NCI-H2029 (cell line): Measurements from ENCODE around the gene MOB3A.

Experiments used
- DNase-seq: peaks from one replicate; lab custom pipeline; 2025; lab: John Stamatoyannopoulos, UW

Gene MOB3A

DNA sequence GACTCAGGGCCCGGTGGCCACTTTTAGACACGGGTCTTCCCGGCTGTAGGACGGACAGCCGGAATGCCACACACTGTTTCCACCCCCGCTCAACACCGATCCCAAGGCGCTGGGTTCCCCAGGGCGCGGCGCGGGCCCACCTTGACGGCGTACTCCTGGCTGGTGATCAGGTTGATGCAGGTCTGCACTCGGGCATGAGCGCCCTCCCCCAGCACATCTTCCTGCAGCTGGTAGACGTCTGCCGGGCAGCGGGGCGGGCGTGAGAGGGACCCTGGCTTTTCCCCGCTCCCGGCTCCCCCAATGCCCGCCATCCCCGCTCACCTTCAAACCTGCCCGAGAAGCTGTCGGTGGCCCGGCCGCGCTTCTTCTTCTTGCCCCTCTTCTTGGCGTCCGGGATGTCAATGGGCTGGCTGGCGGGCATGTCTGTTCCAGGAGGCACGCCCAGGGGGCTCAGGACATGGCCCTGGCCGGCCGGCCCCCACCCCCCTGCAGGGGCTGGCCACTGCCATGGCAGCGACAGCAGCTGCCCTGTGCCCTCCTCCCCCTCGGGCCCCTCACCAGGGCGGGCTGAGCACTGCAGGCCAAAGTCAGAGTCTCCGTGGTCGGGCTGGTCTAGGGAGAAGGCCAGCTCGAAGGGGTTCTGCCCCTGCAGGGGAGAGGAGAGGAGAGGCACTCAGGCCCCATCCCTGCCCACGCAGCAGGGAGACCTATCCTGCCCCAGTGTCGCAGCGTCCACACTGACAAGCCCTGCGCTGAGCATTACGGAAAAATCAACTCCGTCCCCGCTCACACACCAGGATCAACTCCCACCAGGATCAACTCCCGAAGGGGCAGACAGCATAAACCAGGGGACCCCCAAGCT, 49.8 kb downstream of the MOB3A start:
- no peak for DNase-seq

DNA sequence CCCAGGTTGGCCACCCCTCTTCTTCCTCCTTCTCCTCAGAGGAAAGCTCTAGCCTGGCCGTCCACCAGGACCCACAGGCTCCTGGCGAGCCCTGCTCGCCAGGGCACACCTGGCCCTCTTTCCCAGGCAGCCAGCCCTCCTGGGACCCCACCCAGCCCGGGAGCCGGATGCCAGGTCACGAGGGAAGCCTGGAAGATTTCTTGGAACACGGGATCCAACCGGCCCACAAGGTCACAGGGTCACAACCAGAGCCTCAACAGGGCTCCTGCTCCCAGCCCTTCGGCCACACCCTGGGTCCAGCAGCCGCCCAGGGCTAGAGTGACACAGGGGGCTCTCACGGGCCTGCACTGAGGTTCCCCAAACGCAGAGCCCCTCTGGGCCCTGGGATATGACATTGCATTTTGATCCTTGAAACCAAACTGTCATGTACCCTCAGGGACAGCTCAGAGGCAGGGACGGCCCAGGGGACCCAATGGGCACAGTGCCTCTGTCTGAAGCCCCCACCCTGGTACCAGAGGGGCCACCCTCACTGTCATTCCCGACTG, 50.6 kb downstream of the MOB3A start:
- DNase-seq, result no peak

DNA sequence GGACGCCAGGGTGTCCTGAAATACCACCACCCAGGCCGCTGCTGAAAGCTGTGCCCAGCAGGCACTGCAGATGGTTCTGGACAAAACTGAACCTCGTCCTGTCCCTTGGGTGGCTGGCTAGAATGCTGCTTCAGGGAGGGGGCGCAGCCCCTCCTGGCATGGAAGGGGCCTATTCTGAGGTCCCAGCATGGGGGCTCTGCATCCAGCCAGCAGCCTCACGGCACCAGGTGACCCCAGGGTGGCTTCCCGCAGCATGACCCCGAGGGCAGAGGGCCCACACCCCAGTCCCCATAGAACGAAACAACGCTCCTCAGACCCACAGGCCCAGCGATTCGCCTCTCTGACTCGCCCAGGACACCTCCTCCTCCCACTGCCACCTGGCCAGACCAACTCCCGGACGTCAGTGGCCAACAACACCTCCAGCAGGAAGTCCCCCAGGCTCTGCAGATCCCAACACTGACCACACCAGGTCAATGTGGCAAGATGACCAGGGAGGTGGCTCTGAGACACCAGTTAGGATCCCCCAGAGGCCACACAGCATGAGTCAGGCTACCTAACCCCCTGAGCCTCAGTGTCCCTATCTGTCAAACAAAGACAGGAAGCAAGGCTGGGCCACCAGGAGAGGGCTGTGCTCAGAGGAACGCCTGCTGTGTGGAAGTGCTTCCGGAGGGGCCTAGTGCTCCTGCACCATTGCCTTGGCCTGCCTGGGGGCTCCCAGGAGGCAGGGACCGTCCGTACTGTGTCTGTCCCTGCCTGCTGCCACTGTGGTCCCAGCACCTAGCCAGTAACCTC, 51.2 kb downstream of the MOB3A start:
- no peak for DNase-seq

DNA sequence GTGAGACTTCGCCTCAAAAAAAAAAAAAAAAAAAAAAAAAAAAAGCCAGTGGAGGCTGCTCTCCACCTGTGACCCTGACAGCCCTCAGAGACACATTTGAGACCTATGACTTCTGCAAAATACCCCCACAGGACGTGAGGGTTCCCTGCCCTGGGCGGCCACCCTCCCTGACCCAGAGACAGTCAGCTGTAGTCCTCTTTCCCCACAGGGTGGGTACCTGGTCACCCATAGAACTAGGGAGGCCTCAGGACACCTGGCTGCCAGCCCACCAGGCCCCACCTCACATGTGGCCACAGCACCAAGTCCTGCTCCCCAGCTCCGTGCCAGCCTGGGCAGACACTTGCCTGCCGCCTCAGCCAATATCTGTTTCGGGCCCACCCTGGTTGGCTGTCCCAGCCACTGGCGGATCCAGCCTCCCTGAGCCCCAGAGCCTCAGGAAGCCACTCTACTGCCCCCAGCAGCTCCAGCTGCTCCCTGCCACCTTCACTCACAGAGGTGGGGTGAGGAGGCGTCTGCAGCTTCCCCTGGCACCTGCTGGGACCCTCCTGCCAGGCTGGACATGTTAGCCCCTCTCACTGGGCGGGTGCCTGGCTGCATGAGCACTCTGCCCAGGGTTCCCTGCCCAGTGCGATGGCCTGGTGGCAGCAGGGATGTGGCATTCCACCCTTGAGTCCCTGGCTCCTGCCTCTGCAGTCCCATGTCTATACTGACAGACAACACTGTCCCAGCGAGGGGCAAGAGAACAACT, 52.0 kb downstream of the MOB3A start:
- no peak for DNase-seq

DNA sequence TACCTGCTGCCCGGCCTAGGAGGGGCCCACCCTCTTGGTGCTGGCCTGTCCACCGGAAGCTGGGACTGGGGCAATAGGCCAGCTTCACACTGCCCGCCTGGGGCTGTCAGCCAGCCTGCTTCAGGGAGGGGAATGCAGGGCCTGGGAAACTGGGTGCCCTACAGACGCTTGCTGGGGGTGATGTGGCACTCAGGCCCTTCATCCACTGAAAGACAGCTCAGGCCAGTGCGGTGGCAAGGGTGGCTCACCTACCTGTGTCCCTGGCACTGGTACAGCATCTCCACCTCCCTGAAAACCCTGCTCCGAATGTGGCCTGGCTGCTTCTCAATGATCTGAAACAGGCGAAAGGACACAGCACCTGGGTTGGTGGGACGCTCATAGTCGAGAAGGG, 52.9 kb downstream of the MOB3A start:
- no peak for DNase-seq

DNA sequence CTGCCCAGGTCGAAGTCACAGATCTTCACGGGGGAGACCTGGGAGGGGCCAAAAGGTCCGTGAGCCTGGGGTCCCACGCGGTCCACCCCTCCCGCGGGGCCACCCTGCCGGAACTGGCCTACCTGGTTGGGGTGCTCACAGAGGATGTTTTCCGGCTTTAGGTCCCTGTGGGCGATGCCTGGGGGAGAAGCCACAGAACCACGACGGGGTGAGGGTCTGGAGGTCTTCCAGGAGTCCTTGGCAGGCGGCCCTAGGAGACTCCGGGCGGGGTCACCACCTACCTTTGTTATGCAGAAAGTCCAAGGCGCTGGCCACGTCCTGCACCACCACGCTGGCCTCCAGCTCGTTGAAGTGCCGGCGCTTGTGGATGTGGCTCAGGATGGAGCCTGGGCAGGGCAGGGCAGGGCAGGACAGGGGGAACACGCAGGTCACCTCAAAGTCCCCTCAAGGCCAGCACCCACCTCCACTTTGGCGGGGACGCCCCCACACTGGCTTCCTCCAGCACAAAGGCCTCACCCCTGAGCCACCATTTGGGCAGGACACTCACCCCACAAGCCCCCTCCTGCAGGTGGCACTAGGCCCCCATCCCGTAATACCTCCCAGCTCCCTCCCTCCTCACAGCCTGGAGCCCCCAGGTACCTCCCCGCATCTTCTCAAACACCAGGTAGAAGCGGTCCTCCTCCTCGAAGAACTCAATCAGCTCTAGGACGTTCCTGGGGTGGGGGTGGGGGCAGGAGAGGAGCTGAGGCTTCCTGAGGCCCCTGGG, 53.5 kb downstream of the MOB3A start:
- DNase-seq, result no peak

DNA sequence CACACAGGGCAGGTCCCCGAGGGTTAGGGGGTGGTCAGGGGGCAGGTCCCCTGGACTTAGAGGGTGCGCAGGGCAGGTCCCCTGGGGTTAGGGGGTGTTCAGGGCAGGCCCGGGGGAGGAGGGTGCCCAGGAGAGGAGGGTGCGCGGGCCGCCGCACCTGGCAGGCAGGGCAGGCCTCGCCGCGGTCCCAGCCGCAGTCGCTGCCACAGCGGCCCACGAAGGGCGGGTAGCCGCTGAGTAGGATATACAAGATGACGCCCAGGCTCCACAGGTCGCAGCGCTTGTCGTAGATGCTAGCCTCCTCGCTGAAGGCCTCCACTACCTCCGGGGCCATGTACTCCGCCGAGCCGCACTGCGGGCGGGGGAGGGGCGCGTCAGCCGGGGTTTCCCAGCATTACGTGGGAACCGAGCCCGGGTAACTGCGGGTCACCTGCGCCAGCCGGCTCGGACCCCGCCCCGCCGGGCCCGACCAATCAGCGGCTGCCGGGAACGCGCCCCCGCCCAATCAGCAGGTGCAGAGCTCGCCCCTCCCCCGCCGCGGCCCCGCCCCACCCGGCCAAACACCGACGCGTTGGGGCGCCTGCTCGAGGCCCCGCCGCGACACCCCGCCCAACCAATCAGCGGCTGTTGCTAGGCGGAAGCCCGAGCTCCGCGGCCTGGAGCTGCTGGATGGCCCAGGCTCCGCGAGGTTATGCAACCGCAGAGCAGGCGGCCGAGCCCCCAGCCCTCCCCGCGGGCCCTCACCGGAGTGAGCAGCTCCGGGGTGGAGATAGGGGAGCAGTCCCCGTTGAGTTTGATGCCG, 54.2 kb downstream of the MOB3A start:
- peak; percentile 97 for DNase-seq

DNA sequence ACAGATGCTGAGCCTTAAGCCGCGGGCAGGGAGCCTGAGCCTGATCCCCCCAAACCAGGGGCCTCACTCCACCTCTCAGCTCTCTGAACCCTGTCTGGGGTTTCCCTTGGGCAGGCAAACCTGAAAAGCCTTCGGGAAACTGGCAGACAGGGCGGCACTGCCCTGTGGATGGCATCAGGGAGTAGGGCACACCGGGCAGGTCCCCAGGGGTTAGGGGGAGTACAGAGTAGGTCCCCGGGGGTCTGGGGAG, 54.8 kb downstream of the MOB3A start:
- DNase-seq, result no peak

DNA sequence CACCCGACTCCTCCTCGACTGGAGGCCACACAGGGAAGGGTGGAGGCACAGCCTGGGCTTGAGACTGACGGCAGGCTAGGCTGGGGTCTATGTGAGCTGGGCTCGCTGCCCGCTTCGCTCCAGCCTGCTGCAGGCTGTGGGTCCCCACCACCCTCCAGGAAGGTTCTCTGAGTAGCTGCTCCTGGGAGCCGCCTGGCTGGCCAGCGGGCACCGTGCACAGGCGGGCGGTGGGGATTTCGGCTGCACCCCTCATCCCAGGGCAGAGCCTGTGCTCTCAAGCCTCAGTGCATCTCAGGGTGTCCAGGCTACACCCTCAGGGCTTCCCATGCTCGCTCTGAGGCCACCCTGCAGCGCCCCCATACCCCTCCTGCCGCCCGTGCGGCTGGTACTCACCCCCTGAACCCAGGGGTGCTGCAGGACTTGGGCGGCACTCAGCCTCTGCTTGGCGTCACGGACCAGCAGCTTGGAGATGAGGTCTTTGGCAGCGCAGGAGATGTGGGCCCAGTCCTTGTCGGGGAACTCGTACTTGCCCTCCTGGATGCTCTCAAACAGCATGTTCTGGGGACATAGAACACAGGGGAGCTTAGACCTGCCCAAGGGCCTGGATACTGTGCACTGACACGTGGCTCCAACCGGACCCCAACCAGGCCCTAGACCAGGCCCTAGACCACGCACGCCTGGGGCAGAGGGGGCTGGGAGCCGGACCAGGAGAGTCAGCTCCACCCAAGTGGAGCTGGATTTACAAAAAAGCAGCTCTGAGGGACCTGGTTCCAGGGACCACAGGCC, 55.3 kb downstream of the MOB3A start:
- DNase-seq, result no peak

DNA sequence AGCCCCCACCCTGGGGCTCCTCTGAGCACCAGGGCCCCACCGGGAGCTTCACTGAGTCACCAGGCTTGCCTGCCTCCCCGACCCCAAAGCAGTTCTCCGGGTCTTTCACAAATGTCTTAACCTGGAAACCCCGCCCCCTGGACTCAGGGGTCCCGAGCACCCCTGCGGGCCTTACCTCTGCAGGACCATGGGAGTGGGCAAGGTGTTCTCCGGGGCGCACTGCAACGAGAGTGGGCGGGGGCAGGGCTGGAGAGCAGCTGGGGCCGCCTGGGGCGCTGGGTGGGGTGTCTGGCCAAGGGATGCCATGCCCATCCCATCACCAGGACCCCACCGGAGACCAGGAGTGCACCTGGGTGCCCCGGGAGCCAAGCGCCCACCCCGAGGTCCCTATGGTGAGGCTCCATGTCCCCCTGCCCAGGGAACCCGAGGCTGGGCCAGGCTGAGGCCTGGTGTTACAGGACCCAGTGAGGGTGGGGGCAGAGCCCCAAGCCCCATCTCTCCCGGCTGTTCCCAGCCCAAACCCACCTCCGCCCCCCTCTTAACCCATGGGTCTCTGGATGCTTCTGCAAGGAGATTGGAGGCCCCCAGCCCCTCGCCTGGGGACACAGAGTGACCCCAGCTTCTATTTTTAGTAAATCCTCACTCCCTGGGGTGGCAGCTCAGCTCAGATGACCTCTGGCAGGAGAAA, 56.0 kb downstream of the MOB3A start:
- no peak for DNase-seq

DNA sequence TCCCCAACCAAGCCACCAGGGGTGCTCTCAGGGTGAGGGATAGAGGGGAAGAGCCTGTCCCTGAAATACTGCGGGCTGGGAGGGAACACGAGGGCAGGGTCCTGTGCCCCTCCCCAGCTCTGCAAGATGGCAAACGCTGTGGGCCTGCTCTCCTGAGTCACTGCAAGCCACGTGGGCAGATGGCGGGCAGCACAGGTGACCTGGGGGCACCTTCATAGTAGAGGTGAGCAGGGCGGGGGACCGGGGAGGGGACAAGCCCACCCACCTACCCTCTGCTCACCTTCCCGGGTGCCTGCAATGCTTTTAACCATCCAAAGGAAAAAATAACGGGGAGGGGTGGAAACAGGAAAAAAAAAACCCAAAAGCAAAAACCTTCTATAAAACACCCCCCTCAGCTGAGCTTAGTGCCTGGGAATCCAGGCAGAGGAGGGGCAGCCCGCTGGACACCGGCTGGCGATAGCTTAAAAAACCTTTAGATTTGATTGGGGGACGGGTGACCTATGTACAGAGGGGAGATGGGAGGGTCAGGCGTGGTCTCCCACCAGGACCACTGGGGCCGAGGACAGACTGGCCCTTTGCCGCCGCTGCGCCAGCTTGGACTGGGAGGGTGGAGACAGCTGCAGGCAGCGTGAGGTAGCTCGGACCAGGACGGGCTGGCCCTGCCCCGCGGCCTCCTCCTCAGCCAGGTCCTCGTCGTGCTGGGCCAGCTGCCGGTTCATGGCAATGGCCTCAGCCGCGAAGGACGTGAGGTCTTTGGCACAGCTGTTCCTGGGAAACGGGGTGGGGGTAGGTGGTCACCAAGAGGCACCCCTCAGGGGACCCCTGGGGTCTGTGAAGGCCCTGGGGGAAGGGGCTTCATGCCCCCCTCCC, 56.8 kb downstream of the MOB3A start:
- no peak for DNase-seq

DNA sequence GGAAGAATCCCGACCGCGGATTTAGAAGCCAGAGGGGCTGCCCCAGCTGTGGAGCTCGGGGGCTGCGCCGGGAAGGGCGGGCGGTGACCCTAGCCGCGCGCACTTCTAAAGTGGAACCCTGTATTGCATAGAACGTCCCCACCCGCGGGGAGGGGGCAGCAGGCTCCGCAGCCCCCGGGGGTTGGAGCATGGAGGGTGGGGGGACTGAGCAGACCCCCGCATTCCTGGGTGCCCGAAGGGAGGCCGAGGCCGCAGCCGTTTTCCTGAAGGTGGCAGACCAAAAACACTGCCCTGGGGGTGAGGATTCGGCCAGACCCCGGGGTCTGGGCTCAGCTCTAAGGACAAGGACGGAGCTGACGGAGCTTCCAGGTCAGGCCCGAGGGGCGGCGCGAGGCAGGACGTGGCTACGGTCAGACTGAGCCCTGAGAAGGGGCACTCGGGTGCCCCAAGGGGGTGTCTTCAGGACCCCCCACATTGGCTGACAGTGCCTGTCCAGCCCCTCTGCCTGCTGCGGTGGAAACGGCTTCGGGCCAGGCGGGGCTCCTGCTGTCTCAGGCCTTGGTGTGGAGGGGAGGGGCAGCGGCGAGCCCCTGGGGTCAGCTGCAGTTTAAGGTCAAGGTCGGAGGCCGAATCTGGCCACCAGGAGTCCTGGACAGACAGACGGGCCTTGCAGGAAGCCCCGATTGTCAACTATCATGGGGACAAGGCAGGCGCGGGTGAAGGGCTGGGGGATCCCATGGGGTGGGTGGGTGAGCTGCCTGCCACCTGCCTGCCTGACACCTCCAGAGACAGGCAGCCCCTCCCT, 57.6 kb downstream of the MOB3A start:
- DNase-seq, result no peak

DNA sequence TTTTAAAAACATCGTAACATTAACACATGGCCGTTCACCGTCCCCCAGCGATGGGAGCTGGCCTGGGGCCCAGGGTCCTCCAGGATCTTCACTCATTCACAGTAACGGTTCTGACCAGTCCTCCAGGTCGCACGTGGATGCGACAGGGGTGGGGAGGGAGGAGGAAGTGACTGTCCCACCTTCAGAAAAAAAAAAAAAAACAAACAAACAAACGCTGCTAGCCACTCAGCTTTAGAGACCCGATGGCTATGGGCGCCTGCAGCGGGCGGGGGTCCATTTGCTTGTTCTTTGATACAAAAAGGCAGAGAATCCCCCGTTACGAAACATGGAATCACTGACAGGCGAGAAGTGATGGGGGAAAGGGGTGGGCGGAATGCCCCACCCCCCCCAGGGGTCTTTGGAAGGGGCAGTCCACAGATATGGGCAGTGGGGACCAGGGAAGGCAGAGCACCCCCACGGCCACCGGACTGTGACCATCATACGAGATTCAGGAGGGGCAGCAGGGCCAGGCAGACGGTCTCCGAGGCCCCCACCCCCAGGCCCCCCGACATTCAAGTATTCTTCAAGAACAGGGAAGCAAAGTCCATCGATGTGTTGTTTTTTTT, 58.4 kb downstream of the MOB3A start:
- no peak for DNase-seq

DNA sequence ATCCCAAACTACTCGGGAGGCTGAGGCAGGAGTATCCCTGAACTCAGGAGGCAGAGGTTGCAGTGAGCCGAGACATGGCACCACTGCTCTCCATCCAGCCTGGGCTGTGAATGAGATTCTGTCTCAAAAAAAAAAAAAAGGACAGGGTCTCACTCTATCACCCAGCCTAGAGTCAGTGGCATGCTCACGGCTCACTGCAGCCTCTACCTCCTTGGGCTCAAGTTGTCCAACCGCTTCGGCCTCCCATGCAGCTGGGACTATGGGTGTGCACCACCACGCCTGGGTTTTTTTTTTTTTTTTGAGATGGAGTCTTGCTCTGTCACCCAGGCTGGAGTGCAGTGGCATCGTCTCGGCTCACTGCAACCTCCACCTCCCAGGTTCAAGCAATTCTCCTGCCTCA, 59.7 kb downstream of the MOB3A start:
- DNase-seq, result no peak

DNA sequence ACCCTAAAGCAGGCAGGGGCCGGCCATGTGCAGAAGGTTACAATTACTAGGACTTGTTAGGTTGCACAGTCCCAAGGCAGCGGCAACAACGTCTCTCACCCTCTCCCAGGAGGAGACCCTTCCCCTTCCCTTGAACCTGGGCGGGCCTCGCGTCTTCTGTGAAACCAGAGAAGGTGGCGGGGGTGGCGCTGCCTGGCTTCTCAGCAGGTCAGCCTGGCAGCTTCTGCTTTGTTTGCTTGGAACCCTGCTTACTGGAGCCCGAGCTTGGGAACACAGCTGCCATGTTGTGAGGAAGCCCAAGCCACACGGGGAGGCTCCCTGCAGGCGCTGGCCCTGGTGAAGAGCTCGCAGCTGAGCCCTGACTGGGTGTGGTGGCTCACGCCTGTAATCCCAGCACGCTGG, 60.5 kb downstream of the MOB3A start:
- no peak for DNase-seq

DNA sequence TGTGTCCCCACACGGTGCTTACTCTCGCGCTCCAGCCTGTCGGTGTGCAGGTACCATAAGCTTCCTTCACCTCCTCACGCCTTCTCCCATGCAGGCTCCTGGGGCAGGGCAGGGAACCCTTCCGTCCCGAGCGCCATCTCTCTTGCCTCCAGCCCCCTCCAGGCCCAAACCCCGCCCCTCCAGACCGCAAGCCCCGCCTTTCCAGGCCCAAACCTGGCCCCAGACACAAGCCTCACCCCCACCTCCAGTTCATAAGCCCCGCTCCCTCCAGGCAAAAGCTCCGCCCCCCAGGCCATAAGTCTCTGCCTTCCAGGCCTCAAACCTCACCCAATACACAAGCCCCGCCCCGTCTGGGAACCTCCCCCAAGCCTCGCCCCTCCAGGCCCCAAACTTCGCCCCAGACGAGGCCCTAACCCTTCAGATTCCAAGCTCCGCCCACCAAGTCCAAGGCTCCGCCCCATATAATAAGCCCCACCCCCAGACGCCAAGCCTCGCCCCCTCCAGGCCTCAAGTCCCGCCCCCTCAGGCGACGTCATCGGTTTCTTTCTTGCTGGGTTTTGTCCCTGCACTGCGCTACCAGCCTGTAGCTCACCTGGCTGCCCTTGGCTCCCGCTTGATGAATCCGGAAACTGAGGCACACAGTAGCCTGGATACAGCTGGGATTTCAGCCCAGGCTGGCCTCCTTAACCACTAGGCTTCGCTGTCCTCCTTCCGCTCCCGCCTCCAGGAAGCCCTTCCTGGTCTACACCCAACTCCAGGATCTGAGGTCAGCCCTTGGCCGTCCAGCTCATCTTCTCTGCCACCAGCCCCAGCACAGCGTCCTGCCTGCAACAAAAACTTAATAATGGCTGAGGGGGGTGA, 61.2 kb downstream of the MOB3A start:
- DNase-seq, result peak; percentile 58
